HepG2 (cell line): Measurements from ENCODE around the gene DGKB. TPM values are rescaled to one million over a fixed set of nuclear protein-coding genes. Genes with fewer than 3 reads are reported as not detected.

Experiments
- ATAC-seq: fragments of 200-7000 bp; cut with Tn5 transposase; 3 replicates; pipeline ENCODE4 v1.9.1; 2020; ENCODE audit warnings: mild to moderate bottlenecking, moderate library complexity
- BruUV-seq: library from RNA; stranded (reverse); fragments of 400-500 nt; replicated peaks from 2 replicates; lab custom pipeline; 2021; lab: Mats Ljungman, UMichigan
- CTCF ChIA-PET: fragments of 300-600 bp; formaldehyde crosslinking; extraction: SDS; loops from one replicate; lab custom pipeline; 2021; ENCODE audit warnings: low total read pairs, inconsistent platforms, low intra/inter-chr PET ratio; lab: Yijun Ruan, JAX
- POLR2A ChIA-PET: fragments of 350-600 bp; sonication (Branson Sonifier 250); formaldehyde crosslinking; loops from one replicate; lab custom pipeline; 2020; ENCODE audit warnings: antibody characterized with exemption, inconsistent platforms; lab: Yijun Ruan, JAX
- DNase-seq: peaks from one replicate; pipeline ENCODE4 v3.0.0-alpha.2; 2015; ENCODE audit warnings: low spot score
- FAIRE-seq: peaks from 3 replicates; lab custom pipeline; 2011; peaks lifted over from hg19 to GRCh38; lab: Jason Lieb, UNC
- H2AFZ ChIP-seq: one replicate; pipeline ENCODE4 v1.6.1; 2011; ENCODE audit warnings: low read length, inconsistent platforms
- H3K27ac ChIP-seq: fragments of 300-600 bp; 3 replicates; pipeline ENCODE4 v1.8.0; 2011; ENCODE audit warnings: mixed run types, mild to moderate bottlenecking, mixed read lengths, low read length, inconsistent platforms; ENCODE audit not compliant: insufficient read depth; ENCODE audit errors: extremely low read length
- H3K27me3 ChIP-seq, 2 experiments: fragments of 200-600 bp in 1 of 2; 2 replicates in 1 of 2; 3 replicates in 1 of 2; pipeline versions ENCODE4 v1.6.0 to v1.8.0; 2011; ENCODE audit warnings: low read length in 2 of 2, mild to moderate bottlenecking in 2 of 2, moderate library complexity in 2 of 2, inconsistent platforms in 1 of 2; ENCODE audit not compliant: insufficient read depth in 2 of 2, control insufficient read depth in 1 of 2
- H3K36me3 ChIP-seq, 2 experiments: fragments of 200-600 bp in 1 of 2; replicated peaks in 1 of 2; 2 replicates in 1 of 2; 3 replicates in 1 of 2; pipeline versions ENCODE4 v1.5.1 to v1.8.0; 2011; ENCODE audit warnings: low read length in 2 of 2, inconsistent platforms in 1 of 2; ENCODE audit not compliant: insufficient read depth in 2 of 2, control insufficient read depth in 1 of 2
- H3K4me1 ChIP-seq: 2 replicates; pipeline ENCODE4 v1.5.1; 2012; ENCODE audit warnings: low read length, inconsistent platforms; ENCODE audit not compliant: insufficient read depth
- H3K4me2 ChIP-seq: 2 replicates; pipeline ENCODE4 v1.6.0; 2011; ENCODE audit warnings: low read depth, low read length, inconsistent platforms
- H3K4me3 ChIP-seq, 3 experiments: fragments of 200-600 bp in 1 of 3; sonication (generic), shearing (Covaris generic) in 1 of 3; replicated peaks in 1 of 3; 2 replicates each; pipeline ENCODE4 v1.5.1; 2011 to 2016; ENCODE audit warnings: low read length in 3 of 3, inconsistent platforms in 2 of 3, low read depth in 2 of 3, mild to moderate bottlenecking in 2 of 3, control low read depth in 1 of 3, mixed read lengths in 1 of 3; ENCODE audit not compliant: insufficient read depth in 1 of 3
- H3K79me2 ChIP-seq: one replicate; pipeline ENCODE4 v1.6.1; 2011; ENCODE audit warnings: low read length, inconsistent platforms; ENCODE audit not compliant: insufficient read depth
- H3K9ac ChIP-seq: 2 replicates; pipeline ENCODE4 v1.6.0; 2011; ENCODE audit warnings: mild to moderate bottlenecking, low read depth, low read length, inconsistent platforms; ENCODE audit not compliant: insufficient read depth
- H3K9me3 ChIP-seq: 2 replicates; pipeline ENCODE4 v1.5.1; 2012; ENCODE audit warnings: mild to moderate bottlenecking, low read length
- H4K20me1 ChIP-seq: 2 replicates; pipeline ENCODE4 v1.6.0; 2011; ENCODE audit warnings: inconsistent platforms, mild to moderate bottlenecking, low read length, moderate library complexity; ENCODE audit not compliant: insufficient read depth
- ATF5 ChIP-seq: sonication (generic); formaldehyde crosslinking; IDR thresholded peaks from 2 replicates; pipeline ENCODE4 v1.4.0; 2020; ENCODE audit warnings: mild to moderate bottlenecking, low read depth, missing genetic modification reagents
- CHD2 ChIP-seq: IDR thresholded peaks from 2 replicates; pipeline ENCODE4 v1.6.1; 2011; ENCODE audit warnings: low read depth, low read length, improper control_type of control experiment
- DNMT1 ChIP-seq: sonication (generic); formaldehyde crosslinking; IDR thresholded peaks from 2 replicates; pipeline ENCODE4 v1.5.1; 2020; ENCODE audit warnings: mild to moderate bottlenecking, missing genetic modification reagents
- ELF1 ChIP-seq: sonication (generic); formaldehyde crosslinking; IDR thresholded peaks from 2 replicates; pipeline ENCODE4 v1.4.0; 2020; ENCODE audit warnings: missing genetic modification reagents
- KAT2B ChIP-seq: fragments of 150-350 bp; IDR thresholded peaks from 2 replicates; pipeline ENCODE4 v1.6.1; 2014; ENCODE audit warnings: low read depth, low read length, borderline replicate concordance
- MTF2 ChIP-seq: sonication (generic); formaldehyde crosslinking; IDR thresholded peaks from 2 replicates; pipeline ENCODE4 v1.5.0; 2020; ENCODE audit warnings: missing genetic modification reagents, borderline replicate concordance
- PPARG ChIP-seq: conservative IDR thresholded peaks from 2 replicates; pipeline ENCODE4 v1.6.1; 2016; ENCODE audit warnings: missing biosample characterization, missing genetic modification reagents
- RFX5 ChIP-seq: IDR thresholded peaks from 2 replicates; pipeline ENCODE4 v1.6.1; 2011; ENCODE audit warnings: low read depth, low read length, improper control_type of control experiment
- SMARCC2 ChIP-seq: fragments of 450-650 bp; IDR thresholded peaks from 2 replicates; pipeline ENCODE4 v1.6.1; 2017; ENCODE audit warnings: antibody characterized with exemption, mild to moderate bottlenecking
- SNAPC2 ChIP-seq: sonication (generic); formaldehyde crosslinking; IDR thresholded peaks from 2 replicates; pipeline ENCODE4 v1.8.1; 2022; ENCODE audit warnings: mild to moderate bottlenecking, missing genetic modification reagents
- ZEB1 ChIP-seq: IDR thresholded peaks from 2 replicates; pipeline ENCODE4 v1.6.1; 2012; ENCODE audit warnings: mild to moderate bottlenecking, low read depth, inconsistent platforms; ENCODE audit not compliant: insufficient replicate concordance
- ZFP41 ChIP-seq: sonication (generic); formaldehyde crosslinking; IDR thresholded peaks from 2 replicates; pipeline ENCODE4 v1.4.0; 2020; ENCODE audit warnings: mild to moderate bottlenecking, missing genetic modification reagents, borderline replicate concordance
- ZNF264 ChIP-seq: sonication (generic); formaldehyde crosslinking; IDR thresholded peaks from 2 replicates; pipeline ENCODE4 v1.4.0; 2020; ENCODE audit warnings: missing genetic modification reagents
- ZNF446 ChIP-seq: sonication (generic); formaldehyde crosslinking; IDR thresholded peaks from 2 replicates; pipeline ENCODE4 v1.5.0; 2020; ENCODE audit warnings: mild to moderate bottlenecking, missing genetic modification reagents
- ZNF709 ChIP-seq: sonication (generic); formaldehyde crosslinking; IDR thresholded peaks from 2 replicates; pipeline ENCODE4 v1.5.0; 2020; ENCODE audit warnings: mild to moderate bottlenecking, missing genetic modification reagents
- ZSCAN9 ChIP-seq: IDR thresholded peaks from 2 replicates; pipeline ENCODE4 v1.6.1; 2016; ENCODE audit warnings: borderline replicate concordance
- ZZZ3 ChIP-seq: sonication (generic); formaldehyde crosslinking; IDR thresholded peaks from 2 replicates; pipeline ENCODE4 v1.4.0; 2020; ENCODE audit warnings: missing genetic modification reagents, mild to moderate bottlenecking, borderline replicate concordance
- WGBS: methylation state at CpG from one replicate; pipeline ENCODE4 v1.1.6; 2017; ENCODE audit warnings: low lambda C conversion rate; 5-methylcytosine and 5-hydroxymethylcytosine counted together
- in situ Hi-C: cut with HindIII; loops from 2 replicates; pipeline ENCODE4 v1.10.0; 2017; ENCODE audit warnings: low pct_unique_long_range_greater_than_20kb; ENCODE audit not compliant: extremely low pct_ligation_motif_present
- intact Hi-C: fragments of 100-400 bp; cut with micrococcal nuclease; formaldehyde crosslinking; loops from one replicate; pipeline ENCODE4 v1.10.0; 2022; ENCODE audit not compliant: unreplicated experiment
- polyA plus RNA-seq, 8 experiments: library from polyadenylated mRNA; depleted of rRNA in 3 of 8; stranded (reverse) in 7 of 8; unstranded in 1 of 8; fragments of >200 nt; fragmentation: Illumina TruSeq in 4 of 8; extraction: Trizol in 4 of 8; gene quantifications; 2 replicates each; pipeline versions ENCODE4 v1.2.1 to v1.2.3, GENCODE V29; 2011 to 2016; ENCODE audit warnings: low read depth in 4 of 8, missing spikeins in 1 of 8, mixed read lengths in 1 of 8; ENCODE audit not compliant: insufficient read depth in 1 of 8
- total RNA-seq, 5 experiments: library from RNA; depleted of rRNA; stranded (reverse); fragments of >200 nt; fragmentation: Illumina TruSeq; extraction: Trizol; gene quantifications; 2 replicates each; pipeline ENCODE4 v1.2.3, GENCODE V29; 2016; ENCODE audit warnings: low read depth in 1 of 5
- TF ChIP-seq, protein P1 (sequence below): sonication (generic); formaldehyde crosslinking; conservative IDR thresholded peaks from 2 replicates; pipeline ENCODE4 v1.8.0; 2022; ENCODE audit warnings: mild to moderate bottlenecking, moderate library complexity, missing genetic modification reagents

The DGKB gene
- total and polyA plus RNA-seq, 2 of the 13 experiments (the other 11 are each of a cell fraction or from before 2014, with no cell fraction given) = not detected

GRCh38 chr7:14374336-14374735 lies 528.2 kb downstream of the DGKB start (continued):
- no peak for TF ChIP-seq ZNF709 (CRISPR knock-in tag)

- Histone ChIP-seq H4K20me1 (no peaks in the 10 kb centered on the region), H2AFZ (no peak overlapping the region), H3K79me2 (no peaks in the 10 kb centered on the region), H3K9me3 (peaks cover 82% of the 10 kb centered on the region), H3K4me3 (no peak overlapping the region), H3K36me3 (no peaks in the 10 kb centered on the region), H3K27me3 (no peaks in the 10 kb centered on the region), H3K27ac (no peak overlapping the region), H3K4me2 (no peak overlapping the region), H3K9ac (no peak overlapping the region), H3K4me1 (no peaks in the 10 kb centered on the region)
- DNase-seq = no peak
- intact Hi-C loops (no loop called here), in situ Hi-C loops (no loop called here)
- WGBS = 4% methylated on average over 2 of the region's 3 CpGs
- no peak for ATAC-seq
- no TSS peak for BruUV-seq
- TF ChIP-seq PPARG (no peak), ZFP41 (no peak), ATF5 (CRISPR knock-in tag) (no peak), CHD2 (no peak), MTF2 (no peak), ELF1 (no peak), ZZZ3 (CRISPR knock-in tag) (no peak), KAT2B (no peak), SMARCC2 (no peak), SNAPC2 (no peak), RFX5 (no peak), ZSCAN9 (CRISPR knock-in tag) (no peak), ZNF446 (CRISPR knock-in tag) (no peak), ZNF264 (CRISPR knock-in tag) (no peak), DNMT1 (CRISPR knock-in tag) (no peak), ZEB1 (no peak)
- TF ChIP-seq, protein P1, sequence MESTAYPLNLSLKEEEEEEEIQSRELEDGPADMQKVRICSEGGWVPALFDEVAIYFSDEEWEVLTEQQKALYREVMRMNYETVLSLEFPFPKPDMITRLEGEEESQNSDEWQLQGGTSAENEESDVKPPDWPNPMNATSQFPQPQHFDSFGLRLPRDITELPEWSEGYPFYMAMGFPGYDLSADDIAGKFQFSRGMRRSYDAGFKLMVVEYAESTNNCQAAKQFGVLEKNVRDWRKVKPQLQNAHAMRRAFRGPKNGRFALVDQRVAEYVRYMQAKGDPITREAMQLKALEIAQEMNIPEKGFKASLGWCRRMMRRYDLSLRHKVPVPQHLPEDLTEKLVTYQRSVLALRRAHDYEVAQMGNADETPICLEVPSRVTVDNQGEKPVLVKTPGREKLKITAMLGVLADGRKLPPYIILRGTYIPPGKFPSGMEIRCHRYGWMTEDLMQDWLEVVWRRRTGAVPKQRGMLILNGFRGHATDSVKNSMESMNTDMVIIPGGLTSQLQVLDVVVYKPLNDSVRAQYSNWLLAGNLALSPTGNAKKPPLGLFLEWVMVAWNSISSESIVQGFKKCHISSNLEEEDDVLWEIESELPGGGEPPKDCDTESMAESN (CRISPR knock-in tag) = no peak
- POLR2A ChIA-PET = no interaction called here
- FAIRE-seq = no peak
- CTCF ChIA-PET = no interaction called here
Observed at GRCh38 chr7:14368285-14368684, 534.3 kb downstream of the DGKB start.
